GM13977 (cell line): ENCODE data around the gene MZB1.
A peak's percentile ranks its signal among the peaks of the same experiment; 100 is the strongest.
"Not testable (repeated sequence)": the region's sequence is repeated elsewhere in the genome, so short reads cannot be mapped to it uniquely, and the experiment has no call there.

Source experiments
- DNase-seq: peaks from one replicate; pipeline ENCODE4 v3.0.0; 2012; ENCODE audit warnings: low spot score
- in situ Hi-C: fragments of 300-500 bp; cut with MboI; formaldehyde crosslinking; loops from one replicate; pipeline ENCODE4 v1.12.0; 2022; ENCODE audit warnings: low sequenced_read_pairs, low pct_unique_long_range_greater_than_20kb, mixed read lengths, inconsistent platforms; ENCODE audit not compliant: unreplicated experiment
- TF ChIP-seq, protein P1 (sequence below): IDR thresholded peaks from 2 replicates; pipeline ENCODE4 v1.5.1; 2012; ENCODE audit warnings: mild to moderate bottlenecking, control low read depth; ENCODE audit not compliant: insufficient read depth; ENCODE audit errors: extremely low read depth, missing control alignments

MZB1 gene

DNA sequence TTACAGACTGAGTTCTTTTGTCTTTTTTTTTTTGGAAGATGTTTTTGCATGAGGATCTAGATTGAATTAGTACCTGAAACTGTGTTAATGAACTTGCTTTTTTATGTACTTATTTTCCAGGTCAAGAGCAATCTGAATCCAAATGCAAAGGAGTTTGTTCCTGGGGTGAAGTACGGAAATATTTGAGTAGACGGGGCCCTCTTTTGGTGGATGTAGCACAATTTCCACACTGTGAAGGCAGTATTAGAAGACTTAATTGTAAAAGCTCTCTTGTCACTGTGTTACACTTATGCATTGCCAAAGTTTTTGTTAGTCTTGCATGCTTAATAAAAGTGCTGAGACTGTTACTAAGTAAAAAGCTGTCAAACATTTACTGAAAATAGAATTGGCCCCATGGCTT, 21.1 kb downstream of the MZB1 start:
- no peak for DNase-seq
- TF ChIP-seq, protein P1, sequence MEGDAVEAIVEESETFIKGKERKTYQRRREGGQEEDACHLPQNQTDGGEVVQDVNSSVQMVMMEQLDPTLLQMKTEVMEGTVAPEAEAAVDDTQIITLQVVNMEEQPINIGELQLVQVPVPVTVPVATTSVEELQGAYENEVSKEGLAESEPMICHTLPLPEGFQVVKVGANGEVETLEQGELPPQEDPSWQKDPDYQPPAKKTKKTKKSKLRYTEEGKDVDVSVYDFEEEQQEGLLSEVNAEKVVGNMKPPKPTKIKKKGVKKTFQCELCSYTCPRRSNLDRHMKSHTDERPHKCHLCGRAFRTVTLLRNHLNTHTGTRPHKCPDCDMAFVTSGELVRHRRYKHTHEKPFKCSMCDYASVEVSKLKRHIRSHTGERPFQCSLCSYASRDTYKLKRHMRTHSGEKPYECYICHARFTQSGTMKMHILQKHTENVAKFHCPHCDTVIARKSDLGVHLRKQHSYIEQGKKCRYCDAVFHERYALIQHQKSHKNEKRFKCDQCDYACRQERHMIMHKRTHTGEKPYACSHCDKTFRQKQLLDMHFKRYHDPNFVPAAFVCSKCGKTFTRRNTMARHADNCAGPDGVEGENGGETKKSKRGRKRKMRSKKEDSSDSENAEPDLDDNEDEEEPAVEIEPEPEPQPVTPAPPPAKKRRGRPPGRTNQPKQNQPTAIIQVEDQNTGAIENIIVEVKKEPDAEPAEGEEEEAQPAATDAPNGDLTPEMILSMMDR, result peak; percentile 37
- in situ Hi-C loops, result no loop called here

DNA sequence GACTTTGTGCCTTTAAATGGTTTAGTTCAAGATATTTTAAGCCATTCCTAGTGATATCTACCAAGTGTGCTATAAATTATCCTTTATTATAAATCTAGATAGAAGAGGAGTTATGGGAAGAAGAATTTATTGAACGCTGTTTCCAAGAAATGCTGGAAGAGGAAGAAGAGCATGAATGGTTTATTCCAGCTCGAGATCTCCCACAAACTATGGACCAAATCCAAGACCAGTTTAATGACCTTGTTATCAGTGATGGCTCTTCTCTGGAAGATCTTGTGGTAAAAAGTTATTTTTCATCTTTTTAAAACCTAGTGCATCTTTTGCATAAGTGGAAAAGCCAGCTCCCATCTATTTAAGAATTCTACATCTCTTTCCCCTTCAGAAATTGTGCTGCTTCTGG, 25.2 kb downstream of the MZB1 start:
- TF ChIP-seq, protein P1, result no peak
- no peak for DNase-seq
- in situ Hi-C loops, result no loop called here

- no peak for DNase-seq
- TF ChIP-seq, protein P1, result no peak
- in situ Hi-C loops, result no loop called here
These were observed 25.8 kb downstream of the MZB1 start for GRCh38 chr5:139363937-139364336.

DNA sequence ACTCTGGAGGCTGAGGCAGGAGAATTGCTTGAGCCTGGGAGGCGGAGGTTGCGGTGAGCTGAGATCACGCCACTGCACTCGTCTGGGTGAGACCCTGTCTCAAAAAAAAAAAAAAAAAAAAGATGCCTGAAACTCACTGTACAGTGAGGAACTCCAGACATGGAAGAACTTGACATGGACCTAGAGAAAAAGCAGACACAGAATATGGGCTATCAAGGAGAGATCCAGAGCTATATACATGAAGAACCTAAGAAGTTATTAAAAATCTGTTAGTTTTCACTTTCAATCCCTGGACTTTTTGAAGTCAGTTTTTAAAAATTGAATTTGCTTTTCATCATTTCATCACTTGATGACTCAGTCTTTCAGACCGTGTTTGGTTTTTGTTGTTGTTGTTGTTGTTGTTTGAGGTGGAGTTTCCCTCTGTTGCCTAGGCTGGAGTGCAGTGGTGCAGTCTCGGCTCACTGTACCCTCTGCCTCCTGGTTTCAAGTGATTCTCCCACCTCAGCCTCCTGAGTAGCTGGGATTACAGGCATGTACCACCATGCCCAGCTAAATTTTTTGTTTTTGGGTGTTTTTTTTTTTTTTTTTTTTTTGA, 27.8 kb downstream of the MZB1 start:
- in situ Hi-C loops, result no loop called here
- no peak for DNase-seq
- TF ChIP-seq, protein P1, result no peak

DNA sequence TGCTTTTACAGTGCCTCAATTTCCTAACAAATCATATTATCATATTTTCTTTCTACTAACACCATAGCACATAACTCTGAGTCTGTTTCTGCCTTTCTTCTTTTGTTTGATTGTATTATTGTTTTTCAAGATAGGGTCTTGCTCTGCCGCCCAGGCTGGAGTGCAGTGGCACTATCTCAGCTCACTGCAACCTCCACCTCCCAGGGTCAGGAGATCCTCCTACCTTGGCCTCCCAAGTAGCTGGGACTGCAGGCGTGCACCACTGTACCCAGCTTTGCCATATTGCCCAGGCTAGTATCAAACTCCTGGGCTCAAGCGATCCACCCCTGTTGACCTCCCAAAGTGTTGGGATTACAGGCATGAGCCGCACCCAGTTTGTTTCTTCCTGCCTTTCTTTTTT, 29.3 kb downstream of the MZB1 start:
- in situ Hi-C loops, result no loop called here
- no peak for DNase-seq
- TF ChIP-seq, protein P1, result no peak

- DNase-seq, result no peak
- TF ChIP-seq, protein P1, result no peak
- in situ Hi-C loops, result no loop called here
These were observed 31.6 kb downstream of the MZB1 start for GRCh38 chr5:139358064-139358463.

GRCh38 chr5:139355900-139356299, 33.8 kb downstream of the MZB1 start:
- in situ Hi-C loops, DNase-seq: not testable (repeated sequence)
